Activated naive CD8-positive, alpha-beta T cell (primary cell): ENCODE results near the gene KCNK2.

Experiments
- H3K27ac Mint-ChIP-seq: one replicate; pipeline ENCODE4 v1.8.0; 2021; ENCODE audit warnings: mixed read lengths
- H3K27me3 Mint-ChIP-seq: one replicate; pipeline ENCODE4 v1.8.0; 2021; ENCODE audit warnings: mixed read lengths
- H3K36me3 Mint-ChIP-seq: one replicate; pipeline ENCODE4 v1.8.0; 2021; ENCODE audit warnings: mixed read lengths
- H3K4me1 Mint-ChIP-seq: one replicate; pipeline ENCODE4 v1.8.0; 2021; ENCODE audit warnings: low read depth, mixed read lengths
- H3K4me3 Mint-ChIP-seq: one replicate; pipeline ENCODE4 v1.8.0; 2021; ENCODE audit warnings: mild to moderate bottlenecking, mixed read lengths
- H3K9me3 Mint-ChIP-seq: one replicate; pipeline ENCODE4 v1.8.0; 2021; ENCODE audit warnings: low read depth, mixed read lengths

Gene KCNK2

DNA sequence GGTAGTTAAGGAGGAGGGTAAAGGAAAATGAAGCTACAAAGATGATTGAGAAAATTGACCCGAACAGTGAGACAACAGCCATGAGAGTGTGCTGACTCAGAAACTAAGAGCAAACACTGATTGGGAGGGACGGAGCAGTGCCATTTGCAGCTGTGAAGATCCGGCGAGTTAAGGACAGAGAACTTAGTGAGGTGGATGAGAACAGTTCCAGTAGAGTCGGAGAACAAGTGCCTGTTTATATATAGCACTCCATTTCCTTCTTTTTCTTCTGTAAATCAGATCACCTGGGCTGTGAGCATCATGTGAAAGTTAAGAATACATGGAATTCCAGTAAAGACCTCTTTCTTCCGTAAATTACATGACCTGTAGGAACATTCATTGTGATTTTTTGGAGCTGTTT is 145.7 kb downstream of the KCNK2 start:
- H3K4me3 Mint-ChIP-seq: no peak overlapping the region
- no peak overlapping the region for H3K27ac Mint-ChIP-seq
- H3K36me3 Mint-ChIP-seq: no peaks in the 10 kb centered on the region
- no peaks in the 10 kb centered on the region for H3K27me3 Mint-ChIP-seq
- H3K9me3 Mint-ChIP-seq: no peaks in the 10 kb centered on the region
- H3K4me1 Mint-ChIP-seq: no peaks in the 10 kb centered on the region

DNA sequence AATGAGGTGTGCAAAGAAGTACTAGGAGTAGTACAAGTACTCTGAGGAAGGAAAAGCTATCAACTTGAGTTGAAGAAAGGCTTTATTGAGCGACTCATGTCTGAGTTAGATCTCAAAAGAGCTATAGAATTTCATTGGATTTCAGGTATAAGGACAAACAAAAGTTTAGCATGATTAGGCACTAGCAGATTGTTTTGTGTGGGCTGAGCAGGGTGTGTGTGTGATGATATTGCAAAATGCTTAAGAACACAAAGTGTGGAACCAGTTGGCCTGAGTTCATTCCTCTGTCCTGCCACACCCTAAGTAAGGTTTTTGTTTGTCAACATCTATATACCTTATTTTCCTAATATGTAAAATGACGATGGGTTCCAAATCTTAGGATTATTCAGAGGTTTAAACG is 158.9 kb downstream of the KCNK2 start:
- H3K9me3 Mint-ChIP-seq: no peaks in the 10 kb centered on the region
- no peak overlapping the region for H3K4me3 Mint-ChIP-seq
- no peaks in the 10 kb centered on the region for H3K4me1 Mint-ChIP-seq
- no peak overlapping the region for H3K27ac Mint-ChIP-seq
- H3K36me3 Mint-ChIP-seq: no peaks in the 10 kb centered on the region
- peaks cover 3% of the 10 kb centered on the region for H3K27me3 Mint-ChIP-seq

DNA sequence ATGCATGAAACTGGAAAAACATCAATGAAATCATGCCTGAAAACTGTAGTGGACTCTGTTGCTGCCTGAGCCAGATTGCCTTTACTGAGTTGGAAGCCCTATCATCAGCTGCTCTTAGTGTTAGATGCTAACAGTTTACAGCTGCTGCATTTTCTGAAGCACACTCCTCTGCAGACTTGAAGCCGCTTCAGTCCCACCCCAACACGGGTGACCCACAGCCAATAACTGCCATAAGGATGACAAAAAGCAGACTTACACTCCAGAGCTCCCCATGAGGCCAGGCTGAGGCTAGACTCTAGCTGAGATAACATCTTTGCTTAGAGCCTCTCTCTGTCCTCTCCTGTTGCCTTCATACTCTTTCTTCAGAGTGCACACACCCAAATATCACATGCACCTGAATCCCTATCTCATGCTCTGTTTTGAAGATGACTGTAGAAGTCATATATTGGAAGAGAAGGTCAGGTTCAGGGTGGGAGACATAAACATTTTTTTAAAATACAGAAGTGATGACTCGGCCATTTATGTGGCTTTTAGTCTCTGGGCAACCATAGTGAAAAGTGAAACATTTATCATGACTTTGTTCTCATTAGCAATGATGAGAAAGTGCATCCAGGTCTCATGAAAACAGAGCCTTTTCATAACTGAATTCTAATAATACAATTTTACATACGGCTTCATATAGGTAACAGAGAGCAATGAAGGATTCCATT is 161.0 kb downstream of the KCNK2 start:
- Mint-ChIP-seq H3K9me3 (no peaks in the 10 kb centered on the region), H3K4me1 (no peaks in the 10 kb centered on the region), H3K4me3 (no peak overlapping the region), H3K27me3 (peaks cover 3% of the 10 kb centered on the region), H3K36me3 (no peaks in the 10 kb centered on the region), H3K27ac (no peak overlapping the region)

DNA sequence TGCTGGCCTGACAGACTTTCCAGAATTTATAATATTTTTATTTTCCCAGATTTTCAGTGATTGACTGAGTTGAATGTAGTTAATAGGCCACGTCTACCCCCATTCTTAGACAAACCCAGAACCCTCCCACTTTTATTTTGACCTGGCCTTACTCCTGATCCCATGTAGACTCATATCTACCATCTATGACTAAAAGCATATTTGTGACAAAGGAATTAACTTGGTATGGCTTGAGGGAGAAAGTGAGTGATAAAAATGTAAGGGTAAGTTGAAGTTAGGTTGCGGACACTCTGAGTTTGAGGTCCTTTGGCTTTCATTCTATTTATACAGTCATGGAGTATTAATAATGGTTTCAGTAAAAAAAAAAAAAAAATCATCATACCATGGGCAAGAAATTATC is 168.4 kb downstream of the KCNK2 start:
- Mint-ChIP-seq H3K9me3 (no peaks in the 10 kb centered on the region), H3K4me3 (no peak overlapping the region), H3K27ac (no peak overlapping the region), H3K4me1 (no peaks in the 10 kb centered on the region), H3K36me3 (no peaks in the 10 kb centered on the region), H3K27me3 (no peaks in the 10 kb centered on the region)

DNA sequence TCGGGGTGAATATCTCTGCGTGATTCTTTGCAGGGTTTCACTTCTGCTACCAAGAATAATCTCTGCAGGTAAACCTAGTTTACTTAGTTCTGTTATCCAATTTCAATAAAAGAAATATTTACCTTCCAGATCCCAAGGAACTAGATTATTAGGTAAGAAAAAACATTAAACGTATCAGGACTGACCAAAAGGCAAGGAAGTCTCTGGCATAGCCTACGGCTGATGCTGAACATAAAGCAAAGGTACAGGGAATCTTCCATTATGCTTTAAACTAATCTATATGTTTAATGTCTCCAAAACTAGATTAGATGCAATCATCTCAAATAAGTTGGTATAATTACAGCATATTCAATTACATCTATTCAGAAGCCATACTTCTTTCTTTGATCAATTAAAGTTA is 168.9 kb downstream of the KCNK2 start:
- Mint-ChIP-seq H3K27ac (no peak overlapping the region), H3K27me3 (no peaks in the 10 kb centered on the region), H3K4me1 (no peaks in the 10 kb centered on the region), H3K9me3 (no peaks in the 10 kb centered on the region), H3K4me3 (no peak overlapping the region), H3K36me3 (no peaks in the 10 kb centered on the region)

DNA sequence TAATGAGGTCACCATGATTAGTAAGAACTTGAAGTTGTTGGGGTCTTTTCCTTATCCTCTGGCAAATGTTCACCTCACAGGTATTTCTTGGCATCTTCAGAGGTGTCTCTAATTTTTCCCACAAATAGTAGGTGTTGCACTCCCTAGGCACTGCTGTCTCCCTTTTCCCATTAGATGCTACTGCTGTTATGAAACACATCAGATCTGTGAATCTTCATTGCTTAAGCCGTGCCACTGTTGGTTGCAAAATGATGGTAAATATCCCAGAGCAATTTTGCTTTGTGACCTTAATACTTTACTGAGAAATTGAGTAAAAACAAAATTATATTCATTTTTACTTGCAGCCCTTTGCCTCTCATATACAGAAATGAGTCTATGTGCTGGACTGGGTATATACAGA is 169.6 kb downstream of the KCNK2 start:
- Mint-ChIP-seq H3K36me3 (no peaks in the 10 kb centered on the region), H3K27ac (no peak overlapping the region), H3K27me3 (no peaks in the 10 kb centered on the region), H3K4me1 (no peaks in the 10 kb centered on the region), H3K4me3 (no peak overlapping the region), H3K9me3 (no peaks in the 10 kb centered on the region)

DNA sequence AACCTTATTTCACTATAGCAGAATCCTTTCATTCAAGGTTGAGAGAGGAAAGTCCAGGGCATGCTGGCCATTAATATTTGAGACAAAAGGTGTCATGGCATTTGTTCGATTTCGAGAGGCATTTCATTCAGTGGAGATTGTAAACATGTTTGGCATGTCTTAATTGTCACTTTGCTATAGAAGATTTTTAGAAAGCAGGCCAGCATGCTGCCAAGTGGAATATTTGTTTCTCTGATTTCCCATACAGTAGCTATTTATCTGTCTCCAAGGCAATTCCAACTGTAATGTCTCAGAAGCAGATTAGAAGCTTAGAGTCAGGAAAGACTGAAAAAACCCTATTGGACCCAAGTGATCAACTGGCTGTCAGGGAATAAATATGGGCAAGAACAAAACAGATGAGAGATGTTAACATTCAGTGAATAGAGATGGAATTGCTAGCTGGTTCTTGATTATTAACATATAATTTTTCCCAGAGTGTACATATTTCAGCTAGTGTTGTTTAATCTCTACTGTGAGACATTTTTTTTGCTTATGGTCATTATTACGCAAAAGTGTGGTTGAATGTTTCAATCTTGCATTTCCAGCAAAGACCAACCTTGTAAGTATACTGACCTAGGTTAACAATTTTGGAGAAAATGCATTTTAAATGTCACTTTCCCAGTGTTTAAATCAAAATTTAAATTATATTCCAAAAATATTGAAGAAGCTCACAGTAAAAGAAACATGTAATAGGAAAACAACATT is 174.6 kb downstream of the KCNK2 start:
- Mint-ChIP-seq H3K4me1 (no peaks in the 10 kb centered on the region), H3K4me3 (no peak overlapping the region), H3K36me3 (no peaks in the 10 kb centered on the region), H3K27me3 (no peaks in the 10 kb centered on the region), H3K27ac (no peak overlapping the region), H3K9me3 (no peaks in the 10 kb centered on the region)

DNA sequence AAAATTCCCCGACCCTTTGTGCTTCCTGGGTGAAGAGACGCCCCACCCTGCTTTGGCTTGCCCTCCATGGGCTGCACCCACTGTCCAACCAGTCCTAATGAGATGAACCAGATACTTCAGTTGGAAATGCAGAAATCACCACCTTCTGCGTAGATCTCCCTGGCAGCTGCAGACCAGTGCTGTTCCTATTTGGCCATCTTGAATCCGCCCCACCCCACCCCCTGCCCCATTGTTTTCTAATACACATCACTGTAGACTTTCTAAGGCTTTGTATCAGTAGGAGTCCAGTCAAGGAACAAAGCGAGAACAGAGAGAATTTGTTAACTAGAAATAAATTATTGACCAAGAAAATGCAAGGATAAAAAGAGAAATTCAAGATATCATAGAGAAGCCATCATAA is 178.2 kb downstream of the KCNK2 start:
- no peak overlapping the region for H3K27ac Mint-ChIP-seq
- no peaks in the 10 kb centered on the region for H3K9me3 Mint-ChIP-seq
- no peaks in the 10 kb centered on the region for H3K27me3 Mint-ChIP-seq
- no peaks in the 10 kb centered on the region for H3K36me3 Mint-ChIP-seq
- H3K4me3 Mint-ChIP-seq: no peak overlapping the region
- H3K4me1 Mint-ChIP-seq: no peaks in the 10 kb centered on the region

DNA sequence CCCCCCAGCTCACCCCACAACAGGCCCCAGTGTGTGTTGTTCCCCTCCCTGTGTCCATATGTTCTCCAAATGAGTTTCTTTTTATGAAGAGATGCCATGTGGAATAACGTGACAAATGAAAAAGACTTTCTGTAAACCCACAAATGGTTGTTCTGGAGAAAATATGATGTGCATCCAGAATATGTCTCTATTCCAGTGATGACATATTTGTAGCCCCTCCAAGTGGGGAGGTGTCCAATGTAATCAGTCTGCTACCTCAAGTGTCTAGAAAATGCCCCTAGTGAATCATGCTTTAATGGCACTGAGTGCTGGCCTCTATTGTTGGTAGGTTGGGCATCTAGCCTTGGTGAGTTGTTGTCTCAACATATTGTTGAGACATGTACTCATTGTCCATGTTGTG is 179.6 kb downstream of the KCNK2 start:
- H3K4me3 Mint-ChIP-seq: no peak overlapping the region
- H3K4me1 Mint-ChIP-seq: no peaks in the 10 kb centered on the region
- no peaks in the 10 kb centered on the region for H3K36me3 Mint-ChIP-seq
- no peaks in the 10 kb centered on the region for H3K27me3 Mint-ChIP-seq
- H3K9me3 Mint-ChIP-seq: no peaks in the 10 kb centered on the region
- no peak overlapping the region for H3K27ac Mint-ChIP-seq

DNA sequence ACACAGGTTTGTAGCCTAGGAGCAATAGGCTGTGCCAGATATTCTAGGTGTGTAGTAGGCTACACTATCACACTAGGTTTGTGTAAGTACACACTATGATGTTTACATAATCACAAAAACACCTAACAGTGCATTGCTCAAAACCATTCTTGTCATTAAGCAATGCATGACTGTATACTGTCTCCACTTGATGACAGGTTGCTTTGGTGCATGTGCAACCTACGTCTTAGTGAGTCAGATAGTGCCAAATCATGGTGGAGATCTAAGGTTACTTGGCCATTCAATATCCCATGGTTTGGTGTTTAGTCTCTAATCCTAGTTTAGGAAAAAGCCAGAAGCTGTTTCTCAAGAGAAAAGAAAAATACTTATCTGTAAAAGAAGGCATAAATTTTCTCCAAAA is 181.1 kb downstream of the KCNK2 start:
- Mint-ChIP-seq H3K27ac (no peak overlapping the region), H3K27me3 (no peaks in the 10 kb centered on the region), H3K4me3 (no peak overlapping the region), H3K9me3 (no peaks in the 10 kb centered on the region), H3K36me3 (no peaks in the 10 kb centered on the region), H3K4me1 (no peaks in the 10 kb centered on the region)

DNA sequence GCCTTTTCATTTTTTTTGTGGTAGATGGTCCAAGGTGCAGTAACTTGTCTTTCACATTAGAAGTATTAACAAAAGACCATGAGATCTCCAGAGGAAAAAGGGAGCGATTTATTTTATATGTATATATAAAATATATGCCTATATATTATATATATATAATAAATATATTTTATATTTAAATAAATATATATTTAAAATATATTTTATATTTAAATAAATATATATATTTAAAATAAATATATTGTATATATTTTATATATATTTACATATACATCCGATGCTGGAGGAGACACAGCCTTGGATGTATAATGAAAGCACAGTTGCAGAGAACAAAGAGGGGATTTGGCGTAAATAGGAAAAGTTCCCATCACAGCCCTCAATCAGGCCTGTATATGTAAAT is 182.1 kb downstream of the KCNK2 start:
- no peak overlapping the region for H3K4me3 Mint-ChIP-seq
- H3K36me3 Mint-ChIP-seq: no peaks in the 10 kb centered on the region
- no peak overlapping the region for H3K27ac Mint-ChIP-seq
- no peaks in the 10 kb centered on the region for H3K4me1 Mint-ChIP-seq
- H3K27me3 Mint-ChIP-seq: no peaks in the 10 kb centered on the region
- H3K9me3 Mint-ChIP-seq: no peaks in the 10 kb centered on the region

DNA sequence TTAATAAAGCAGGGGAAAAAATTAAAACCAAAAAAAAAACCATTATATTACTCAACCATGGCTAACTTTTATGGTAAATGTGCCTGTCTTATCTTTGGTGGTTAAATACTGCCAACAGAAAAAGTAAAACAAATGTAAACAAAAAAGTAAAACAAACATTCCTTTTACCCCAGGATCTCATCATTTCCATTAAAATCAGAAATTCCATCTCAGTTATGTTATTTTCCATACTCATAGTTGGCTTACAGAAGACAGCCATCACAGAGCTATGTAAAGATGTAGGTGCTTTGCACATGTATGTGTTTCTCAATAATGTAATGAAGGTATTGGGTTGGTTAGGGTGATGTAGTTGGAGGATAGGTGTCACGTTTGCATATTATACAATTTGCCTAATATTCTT is 185.0 kb downstream of the KCNK2 start:
- H3K36me3 Mint-ChIP-seq: no peaks in the 10 kb centered on the region
- H3K4me3 Mint-ChIP-seq: no peak overlapping the region
- H3K4me1 Mint-ChIP-seq: no peaks in the 10 kb centered on the region
- H3K27ac Mint-ChIP-seq: no peak overlapping the region
- peaks cover 2% of the 10 kb centered on the region for H3K27me3 Mint-ChIP-seq
- H3K9me3 Mint-ChIP-seq: no peaks in the 10 kb centered on the region

DNA sequence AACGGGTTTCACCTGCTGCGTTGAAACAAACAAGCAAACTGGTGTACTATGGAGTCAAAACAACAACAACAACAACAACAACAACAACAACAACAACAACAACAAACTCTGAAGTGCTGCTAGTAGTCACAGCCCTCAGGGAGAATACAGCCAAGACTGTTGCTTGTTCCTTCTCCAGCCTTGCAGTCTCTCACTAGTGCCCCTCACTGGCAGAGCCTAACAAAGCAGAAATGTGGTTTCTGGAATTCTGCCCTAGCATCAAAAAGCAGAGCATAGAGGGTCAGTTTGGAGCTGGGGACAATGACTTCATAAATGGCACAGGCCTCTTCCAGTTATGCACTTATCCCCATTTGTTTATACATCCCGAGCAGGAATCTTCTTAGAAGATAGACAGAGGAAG is 187.4 kb downstream of the KCNK2 start:
- Mint-ChIP-seq H3K4me3 (no peak overlapping the region), H3K9me3 (no peaks in the 10 kb centered on the region), H3K27me3 (peaks cover 2% of the 10 kb centered on the region), H3K27ac (no peak overlapping the region), H3K36me3 (no peaks in the 10 kb centered on the region), H3K4me1 (no peaks in the 10 kb centered on the region)

DNA sequence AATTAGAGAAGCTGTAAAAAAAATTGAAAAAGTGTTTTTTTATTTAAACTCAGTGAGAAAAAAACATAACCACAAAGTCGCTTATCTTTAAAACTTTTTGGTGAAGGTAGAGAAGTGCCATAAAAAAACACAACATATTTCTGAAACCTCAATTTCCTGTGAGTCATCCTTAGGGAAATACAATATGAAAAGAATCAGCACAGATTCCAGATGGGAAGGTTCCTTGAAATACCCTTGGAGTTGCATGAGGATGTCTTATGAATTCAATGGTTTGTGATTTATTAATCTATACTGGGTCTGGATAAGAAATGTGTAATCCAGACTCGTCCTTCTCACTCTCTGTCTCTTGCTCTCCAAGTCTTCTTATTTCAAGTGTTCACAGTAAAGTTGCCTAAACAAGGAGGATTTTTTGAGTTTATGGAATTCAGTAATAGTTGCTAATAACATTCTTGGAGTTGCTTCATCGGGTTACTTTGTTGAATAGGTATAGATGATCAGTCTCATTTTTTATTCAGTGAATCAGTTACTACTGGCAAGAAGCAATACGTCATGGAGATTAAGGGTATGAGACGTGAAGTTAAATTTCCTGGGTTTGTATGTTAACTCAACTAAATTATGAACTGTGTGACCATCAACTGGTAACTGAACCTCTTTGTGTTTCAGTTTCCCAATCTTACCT is 191.4 kb downstream of the KCNK2 start:
- H3K4me1 Mint-ChIP-seq: no peaks in the 10 kb centered on the region
- no peak overlapping the region for H3K27ac Mint-ChIP-seq
- H3K9me3 Mint-ChIP-seq: no peaks in the 10 kb centered on the region
- H3K4me3 Mint-ChIP-seq: no peak overlapping the region
- H3K27me3 Mint-ChIP-seq: peaks cover 2% of the 10 kb centered on the region
- H3K36me3 Mint-ChIP-seq: no peaks in the 10 kb centered on the region

DNA sequence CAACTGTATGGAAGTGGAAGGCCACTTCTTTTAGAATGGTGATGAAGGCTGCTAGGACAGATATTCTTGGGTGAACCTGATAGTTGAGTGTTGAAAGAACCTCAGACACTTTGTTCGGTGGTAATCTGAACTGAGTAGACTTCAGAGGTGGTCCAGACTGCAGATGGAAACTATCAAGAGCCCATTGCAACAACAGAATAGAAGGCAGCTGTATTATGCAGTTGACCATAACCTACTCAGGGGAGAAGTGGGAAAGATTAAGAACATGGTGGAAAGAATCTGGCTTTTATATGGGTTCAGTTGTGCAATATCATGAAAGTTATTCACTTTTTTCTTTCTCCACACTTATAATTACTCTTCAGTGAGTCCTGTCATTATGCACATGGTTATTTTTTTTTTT is 194.0 kb downstream of the KCNK2 start:
- Mint-ChIP-seq H3K9me3 (no peaks in the 10 kb centered on the region), H3K4me1 (no peaks in the 10 kb centered on the region), H3K27ac (no peak overlapping the region), H3K4me3 (no peak overlapping the region), H3K27me3 (no peaks in the 10 kb centered on the region), H3K36me3 (no peaks in the 10 kb centered on the region)
